ENCODE measurements around the gene SPC25.
"Not testable (repeated sequence)": the region's sequence is repeated elsewhere in the genome, so short reads cannot be mapped to it uniquely, and the experiment has no call there.

The SPC25 gene

DNA sequence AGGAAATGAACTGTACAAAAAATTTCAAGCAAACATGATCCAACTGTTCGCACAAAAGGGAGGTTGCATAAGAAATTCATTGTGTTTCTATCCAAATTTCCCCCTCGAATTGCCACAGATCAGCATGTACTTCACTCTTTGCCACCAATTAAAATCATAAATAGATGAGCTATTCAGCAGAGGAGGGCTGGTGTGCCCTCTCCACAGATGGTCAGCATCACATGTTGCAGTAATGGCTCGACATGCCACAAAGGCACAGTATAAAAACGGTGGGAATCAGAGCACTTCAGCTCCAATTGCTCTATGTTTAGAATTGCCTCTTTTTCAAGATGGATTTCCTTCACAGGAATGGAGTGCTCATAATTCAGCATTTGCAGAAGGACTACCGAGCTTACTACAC, 10.8 kb upstream of the SPC25 start, which contains the start of gene G6PC2:
TSS of gene G6PC2 (plus strand) at position 289 of the 400 bp plus-strand sequence. CDS start at position 330, 41 bp downstream.
- DNase-seq: no peak

DNA sequence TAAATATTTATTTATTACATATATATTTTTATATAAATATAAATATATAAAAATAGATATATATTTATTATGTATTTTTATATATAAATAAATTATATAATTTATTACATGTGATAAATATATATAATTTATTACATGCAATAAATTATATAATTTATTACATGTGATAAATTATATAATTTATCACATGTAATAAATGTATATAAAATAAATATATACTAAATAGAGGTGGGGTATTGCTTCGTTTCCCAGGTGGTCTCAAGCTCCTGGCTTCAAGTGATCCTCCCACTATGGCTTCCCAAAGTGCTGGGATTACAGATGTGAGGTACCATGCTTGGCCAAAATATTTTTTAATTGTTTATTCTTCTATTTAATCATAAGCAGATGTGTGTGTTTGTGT, 7.2 kb upstream of the SPC25 start:
- no peak for DNase-seq

DNA sequence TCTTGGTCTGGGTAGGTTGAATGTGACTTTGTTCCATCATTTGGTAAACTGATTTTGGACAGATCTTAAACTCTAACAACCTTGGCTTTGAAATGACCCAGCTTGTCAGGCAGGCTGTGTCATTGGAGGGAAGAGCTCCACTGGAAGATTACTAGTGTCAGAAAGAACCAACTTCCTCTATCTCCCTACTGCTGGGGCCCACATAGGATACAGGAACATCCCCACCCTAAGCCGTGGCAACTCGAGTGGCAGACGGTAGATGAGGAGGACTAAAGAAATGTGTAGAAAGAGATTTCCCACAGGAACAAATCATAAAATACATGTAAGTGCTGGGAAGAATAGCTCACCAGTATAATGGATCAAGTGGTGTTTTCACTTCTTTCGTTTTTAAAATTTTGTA, 6.6 kb upstream of the SPC25 start:
- DNase-seq: no peak

DNA sequence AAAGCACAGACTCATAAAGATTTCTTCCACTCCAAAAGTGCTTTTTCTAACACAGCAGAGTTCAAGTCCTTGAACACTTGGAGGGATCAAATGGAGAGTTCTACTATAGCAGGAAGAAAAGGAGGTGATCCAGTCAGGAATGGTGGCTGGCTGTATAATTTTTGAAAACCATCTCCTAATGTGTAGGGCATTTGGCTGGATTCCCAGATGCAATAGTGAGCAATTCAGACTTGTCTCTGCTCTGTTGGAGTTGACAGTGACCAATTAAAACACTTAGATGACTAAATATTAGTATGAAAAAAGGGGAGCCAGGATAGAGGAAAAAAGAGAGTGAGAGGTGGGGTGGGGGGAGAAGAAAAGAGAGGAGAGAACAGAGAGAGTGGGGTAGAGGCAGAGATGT, 5.5 kb upstream of the SPC25 start:
- DNase-seq: no peak

DNA sequence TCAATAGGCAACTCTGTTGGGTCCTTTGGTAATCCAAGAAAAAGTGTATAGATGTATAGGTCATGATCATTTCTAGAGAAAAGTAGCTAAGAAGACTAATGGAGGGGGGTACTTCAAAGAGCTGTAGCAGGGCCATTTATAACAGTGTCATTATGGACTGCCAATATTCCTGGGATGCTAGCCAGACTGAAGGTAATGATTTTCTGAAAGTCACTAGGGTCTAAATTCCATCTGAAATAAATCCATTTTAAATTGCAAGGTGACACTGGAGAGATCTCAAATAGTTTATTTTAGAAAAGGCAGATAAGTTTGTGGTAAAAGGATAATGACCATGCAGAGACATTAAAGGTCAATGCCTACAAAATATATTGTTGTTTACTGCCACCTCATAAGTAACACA, 4.5 kb upstream of the SPC25 start:
- DNase-seq: no peak

DNA sequence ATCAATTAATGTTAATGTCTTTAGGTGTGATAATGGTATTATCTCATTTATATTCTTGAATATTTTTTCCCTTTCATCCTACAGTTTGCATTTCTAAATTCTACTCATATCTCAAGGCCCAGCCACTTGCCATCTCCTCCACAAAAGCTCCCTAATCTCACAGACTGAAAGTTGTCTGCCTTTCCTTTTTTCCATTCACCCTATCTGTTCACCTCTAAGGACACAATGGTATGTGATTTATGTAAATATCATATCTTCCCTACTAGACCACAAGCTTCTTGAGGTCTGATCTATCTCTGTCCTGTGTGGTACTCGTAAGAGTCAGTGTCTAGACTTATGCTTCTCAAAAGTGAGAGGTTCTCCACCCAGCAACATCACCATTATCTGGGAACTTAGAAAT, 3.9 kb upstream of the SPC25 start:
- no peak for DNase-seq

DNA sequence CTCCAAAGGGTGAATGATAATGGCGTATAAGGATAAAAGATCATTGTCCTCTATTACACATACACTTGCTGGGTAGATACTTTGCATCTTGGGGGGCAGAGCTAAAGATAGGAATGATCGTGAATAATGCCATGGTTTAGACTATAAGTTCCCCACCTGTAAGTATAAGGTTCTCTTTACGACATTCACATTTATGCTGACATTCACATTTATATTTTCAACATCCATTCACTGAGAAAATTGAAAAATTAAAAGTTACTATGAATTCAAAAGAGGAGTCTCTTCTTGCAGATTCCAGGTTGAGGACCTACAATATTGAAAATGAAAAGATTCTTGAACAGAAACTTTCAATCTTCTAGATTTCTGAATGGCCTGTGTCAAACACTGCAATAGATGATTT, 2.1 kb upstream of the SPC25 start:
- DNase-seq: no peak

DNA sequence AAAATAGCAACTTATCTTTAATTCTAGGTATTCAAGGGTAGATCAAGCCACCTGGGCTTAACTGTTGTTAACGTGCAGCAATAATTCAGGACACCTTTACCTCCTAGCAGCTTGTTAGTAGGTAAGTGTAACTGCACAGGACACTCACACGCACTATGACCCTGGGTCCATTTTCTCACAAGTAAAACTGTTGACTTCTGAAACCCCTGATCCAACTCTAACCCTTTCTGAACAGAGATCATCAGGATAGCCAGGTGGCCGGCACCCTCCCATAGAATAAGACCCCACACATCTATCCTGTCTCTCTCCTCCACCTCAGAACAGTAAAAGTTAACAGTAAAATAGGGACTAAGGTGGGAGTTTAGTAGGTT, 610 bp downstream of the SPC25 start:
- no peak for DNase-seq

DNA sequence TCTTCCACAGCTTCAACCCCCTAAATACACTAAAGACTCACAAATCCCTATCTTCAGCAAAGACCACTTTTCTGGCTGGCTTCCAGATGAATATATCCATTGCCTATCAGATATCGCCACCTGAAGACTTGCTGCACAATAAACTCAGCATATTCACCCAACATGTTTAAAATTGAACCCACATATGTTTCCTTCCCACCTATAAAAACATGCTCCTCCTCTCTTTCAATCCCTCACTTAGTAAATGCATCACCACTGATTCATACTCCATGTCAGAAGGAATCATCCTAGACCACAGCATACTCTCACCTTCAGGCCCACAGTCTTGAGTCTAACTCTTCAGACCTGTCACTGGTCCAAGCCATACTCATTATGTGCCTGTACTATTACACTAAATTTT, 5.3 kb downstream of the SPC25 start:
- DNase-seq: peak; percentile 35

DNA sequence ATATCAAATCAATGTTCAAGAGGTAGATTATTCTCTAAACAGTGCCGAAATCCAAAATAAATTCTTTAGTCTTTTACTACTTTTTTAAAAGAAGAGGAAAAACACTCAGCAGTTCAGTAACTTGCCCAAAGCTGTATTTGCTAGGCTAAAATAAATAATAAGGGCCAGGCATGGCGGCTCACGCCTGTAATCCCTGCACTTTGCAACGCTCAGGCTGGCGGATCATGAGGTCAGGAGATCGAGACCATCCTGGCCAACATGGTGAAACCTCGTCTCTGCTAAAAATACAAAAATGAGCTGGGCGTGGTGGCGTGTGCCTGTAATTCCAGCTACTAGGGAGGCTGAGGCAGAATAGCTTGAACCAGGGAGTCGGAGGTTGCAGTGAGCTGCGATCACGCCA, 8.1 kb downstream of the SPC25 start:
- not testable (repeated sequence) for DNase-seq

DNA sequence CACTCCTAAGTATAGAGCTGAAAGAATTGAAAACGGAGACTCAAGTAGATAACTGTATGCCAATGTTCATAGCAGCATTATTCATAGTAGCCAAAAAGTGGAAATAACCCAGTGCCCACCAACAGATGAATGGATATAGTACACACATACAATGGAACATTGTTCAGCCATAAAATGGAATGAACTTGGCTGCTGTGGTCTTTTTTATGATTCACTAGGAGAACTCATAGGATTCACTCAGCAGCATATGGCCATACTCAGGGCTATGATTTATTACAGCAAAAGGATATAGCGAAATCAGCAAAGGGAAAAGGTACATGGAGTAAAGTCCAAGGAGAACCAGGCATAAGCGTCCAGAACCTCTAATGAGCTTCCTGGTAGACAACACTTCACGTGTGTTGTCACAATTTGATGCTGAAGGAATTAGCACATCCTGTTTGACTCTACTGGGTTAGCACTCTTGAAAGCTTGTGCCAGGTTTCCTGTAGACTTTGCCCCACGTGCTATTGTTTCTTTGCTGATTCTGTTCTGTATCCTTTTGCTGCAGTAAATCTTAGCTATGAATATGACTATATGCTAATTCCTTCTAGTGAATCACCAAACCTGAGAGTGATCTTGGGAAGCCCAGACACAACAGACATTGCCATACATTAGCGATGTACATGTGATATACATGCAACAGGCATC, 15.7 kb downstream of the SPC25 start:
- DNase-seq: no peak

DNA sequence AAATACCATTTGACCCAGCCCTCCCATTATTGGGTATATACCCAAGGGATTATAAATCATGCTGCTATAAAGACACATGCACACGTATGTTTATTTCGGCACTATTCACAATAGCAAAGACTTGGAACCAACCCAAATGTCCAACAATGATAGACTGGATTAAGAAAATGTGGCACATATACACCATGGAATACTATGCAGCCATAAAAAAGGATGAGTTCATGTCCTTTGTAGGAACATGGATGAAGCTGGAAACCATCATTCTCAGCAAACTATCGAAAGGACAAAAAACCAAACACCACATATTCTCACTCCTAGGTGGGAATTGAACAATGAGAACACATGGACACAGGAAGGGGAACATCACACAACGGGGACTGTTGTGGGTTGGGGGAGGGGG, 19.4 kb downstream of the SPC25 start:
- DNase-seq: not testable (repeated sequence)

DNA sequence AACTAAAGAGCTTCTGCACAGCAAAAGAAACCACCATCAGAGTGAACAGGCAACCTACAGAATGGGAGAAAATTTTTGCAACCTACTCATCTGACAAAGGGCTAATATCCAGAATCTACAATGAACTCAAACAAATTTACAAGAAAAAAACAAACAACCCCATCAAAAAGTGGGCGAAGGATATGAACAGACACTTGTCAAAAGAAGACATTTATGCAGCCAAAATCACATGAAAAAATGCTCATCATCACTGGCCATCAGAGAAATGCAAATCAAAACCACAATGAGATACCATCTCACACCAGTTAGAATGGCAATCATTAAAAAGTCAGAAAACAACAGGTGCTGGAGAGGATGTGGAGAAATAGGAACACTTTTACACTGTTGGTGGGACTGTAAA, 19.9 kb downstream of the SPC25 start:
- not testable (repeated sequence) for DNase-seq

DNA sequence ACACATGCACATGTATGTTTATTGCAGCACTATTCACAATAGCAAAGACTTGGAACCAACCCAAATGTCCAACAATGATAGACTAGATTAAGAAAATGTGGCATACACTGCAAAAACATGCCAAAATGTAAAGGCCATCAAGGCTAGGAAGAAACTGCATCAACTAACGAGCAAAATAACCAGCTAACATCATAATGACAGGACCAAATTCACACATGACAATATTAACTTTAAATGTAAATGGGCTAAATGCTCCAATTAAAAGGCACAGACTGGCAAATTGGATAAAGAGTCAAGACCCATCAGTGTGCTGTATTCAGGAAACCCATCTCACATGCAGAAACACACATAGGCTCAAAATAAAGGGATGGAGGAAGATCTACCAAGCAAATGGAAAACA, 23.1 kb downstream of the SPC25 start:
- not testable (repeated sequence) for DNase-seq

DNA sequence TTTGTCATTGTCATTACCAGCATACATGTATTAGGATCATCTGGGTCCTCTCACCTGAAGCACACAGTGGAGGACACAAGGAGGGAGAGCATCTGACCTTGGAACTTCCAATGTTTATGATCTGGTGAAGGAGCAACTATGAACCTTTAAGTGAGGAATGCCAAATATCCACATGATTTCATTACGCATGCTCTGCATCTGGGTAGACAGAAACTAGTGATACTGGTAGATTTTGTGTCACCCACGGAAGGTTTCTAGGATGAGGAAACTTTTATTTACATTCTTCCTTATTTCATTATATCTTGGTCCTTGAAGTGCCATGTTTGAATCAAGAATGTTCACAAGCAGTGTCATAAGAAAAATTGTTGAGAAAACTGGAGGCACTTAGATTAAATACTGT, 32.1 kb downstream of the SPC25 start:
- DNase-seq: no peak

DNA sequence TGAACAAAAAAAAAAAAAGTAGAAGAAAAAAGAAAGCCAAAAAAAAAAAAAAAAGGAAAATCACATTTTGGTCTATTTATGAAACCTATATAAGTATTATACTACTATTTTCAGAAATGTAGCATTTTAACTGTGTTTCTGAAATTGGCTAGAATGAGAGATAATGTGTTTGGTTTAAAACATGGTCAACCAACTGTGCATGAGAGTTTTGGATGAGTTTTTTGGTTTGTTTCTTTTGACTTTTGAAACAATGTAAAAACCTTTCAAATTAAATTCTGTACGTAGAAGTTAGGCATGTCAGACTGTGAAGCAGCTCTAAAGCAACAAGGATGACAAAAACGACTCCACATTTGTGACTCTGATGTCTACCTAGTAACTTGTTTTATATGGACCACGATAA, 34.6 kb downstream of the SPC25 start:
- no peak for DNase-seq

DNA sequence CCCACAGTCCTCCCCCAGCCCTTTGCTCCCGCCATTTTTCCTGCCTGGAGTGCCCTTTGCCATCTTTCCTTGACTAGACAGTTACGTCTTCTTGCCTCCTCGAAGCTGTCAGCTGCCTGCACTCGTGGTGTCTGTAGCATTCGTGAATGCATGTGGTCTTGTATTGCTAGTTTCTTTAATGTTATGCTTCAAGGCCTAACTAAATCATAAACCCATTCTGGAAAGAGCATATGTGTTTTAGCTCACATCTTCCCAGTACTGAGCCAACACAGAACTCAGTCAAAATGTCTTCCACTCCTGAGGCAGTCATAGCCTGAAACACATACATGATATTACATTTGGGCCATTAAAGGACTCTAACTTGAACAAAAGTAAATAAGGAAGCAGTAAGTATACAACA, 35.6 kb downstream of the SPC25 start:
- no peak for DNase-seq

DNA sequence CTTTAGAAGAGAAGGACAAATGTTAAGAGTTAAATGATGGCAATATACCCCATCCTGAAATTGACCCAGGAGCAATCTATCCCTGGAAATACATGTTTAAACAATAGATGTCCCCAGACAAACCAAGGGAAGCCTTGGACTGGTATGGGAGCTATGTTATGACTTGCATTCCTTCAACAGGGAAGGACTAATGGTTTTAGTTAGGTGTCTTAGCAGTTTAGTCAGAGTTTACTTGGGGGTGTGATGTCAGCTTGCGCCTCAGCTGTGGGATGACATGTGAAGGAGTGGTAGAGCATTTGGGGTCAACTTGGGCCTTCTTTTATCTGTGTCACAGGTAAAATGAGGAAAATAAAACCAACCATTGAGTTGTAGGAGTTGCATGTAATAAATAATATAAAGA, 36.8 kb downstream of the SPC25 start:
- no peak for DNase-seq

DNA sequence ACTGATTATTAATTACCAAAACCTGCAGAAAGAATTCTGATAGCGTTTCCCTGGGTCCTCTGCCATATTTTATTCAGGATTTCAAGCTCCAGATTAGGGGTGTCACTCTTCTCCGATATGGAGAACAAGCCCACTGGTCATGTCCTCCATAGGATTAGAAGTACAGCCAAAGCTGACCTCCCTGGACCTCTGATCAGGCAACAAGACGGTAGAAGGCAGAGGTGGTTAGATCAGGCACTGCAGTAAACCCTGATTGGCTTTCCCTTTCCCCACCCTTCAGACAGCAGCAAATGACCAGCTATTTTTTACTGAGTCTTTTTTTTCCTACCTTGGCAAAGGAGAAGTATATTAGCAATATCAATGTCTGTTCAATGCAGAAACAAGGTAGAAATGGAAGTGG, 37.7 kb downstream of the SPC25 start:
- DNase-seq: no peak

DNA sequence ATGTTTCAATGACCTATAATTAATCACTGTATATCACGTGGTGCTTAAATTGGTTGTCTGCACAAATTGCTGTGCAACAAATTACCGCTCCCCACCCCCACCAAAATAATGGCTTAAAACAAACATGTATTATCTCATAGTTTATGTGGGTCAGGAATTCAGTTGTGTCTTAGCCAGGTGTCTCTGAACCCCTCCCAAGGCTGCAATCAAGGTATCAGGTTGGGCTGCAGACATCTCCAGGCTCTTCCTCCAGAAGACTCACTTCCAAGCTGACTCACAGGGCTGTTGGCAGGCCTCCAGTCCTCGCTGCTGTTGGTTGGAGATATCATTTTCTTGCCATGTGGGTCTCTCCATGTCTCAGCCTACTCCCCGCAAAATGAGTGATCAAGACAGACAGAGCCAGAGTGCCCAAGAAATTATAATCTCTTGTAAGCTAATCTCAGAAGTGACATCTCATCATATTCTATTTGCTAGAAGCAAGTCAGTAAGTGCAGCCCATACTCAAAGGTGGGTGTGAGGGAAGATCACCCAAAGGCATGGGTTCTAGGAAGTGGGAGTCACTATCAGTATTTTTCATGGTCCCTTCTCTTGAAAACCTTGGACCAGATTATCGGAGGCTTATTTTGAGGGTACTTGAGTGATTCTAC, 38.4 kb downstream of the SPC25 start:
- DNase-seq: peak; percentile 89

DNA sequence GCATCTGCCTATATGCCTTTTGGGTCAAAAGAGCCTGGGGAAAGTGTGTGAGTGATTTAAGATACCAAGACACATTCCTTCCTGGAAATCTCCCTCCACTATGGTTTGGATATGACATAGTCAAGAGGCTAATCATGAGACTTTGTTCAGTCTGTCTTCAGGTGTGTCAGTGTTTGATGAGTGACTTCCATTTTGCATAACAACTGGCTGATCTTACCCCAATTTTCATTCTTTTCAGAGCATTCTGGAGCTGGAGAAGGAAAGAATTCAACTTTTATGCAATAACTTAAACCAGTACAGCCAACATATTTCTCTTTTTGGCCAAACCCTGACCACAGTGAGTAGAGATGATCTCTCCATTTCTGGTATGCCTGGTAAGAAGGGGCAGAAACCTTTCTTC, 39.4 kb downstream of the SPC25 start:
- DNase-seq: no peak

DNA sequence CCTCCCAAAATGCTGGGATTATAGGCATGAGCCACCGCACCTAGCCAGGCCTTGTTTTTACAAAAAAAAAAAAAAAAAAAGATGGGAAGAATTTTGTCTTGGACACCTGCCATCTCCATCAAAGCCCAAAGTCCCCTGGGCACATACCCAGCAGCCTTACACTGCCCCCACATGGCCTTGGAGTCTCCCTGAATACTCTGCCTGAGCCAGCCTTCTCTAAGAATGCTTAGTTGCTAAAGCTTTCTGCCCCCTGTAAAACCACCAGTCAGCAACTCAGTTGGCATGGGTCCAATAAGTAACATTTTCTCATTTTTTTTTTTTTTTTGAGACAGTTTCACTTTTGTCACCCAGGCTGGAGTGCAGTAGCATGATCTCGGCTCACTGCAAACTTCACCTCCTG, 40.6 kb downstream of the SPC25 start:
- DNase-seq: peak; percentile 58

DNA sequence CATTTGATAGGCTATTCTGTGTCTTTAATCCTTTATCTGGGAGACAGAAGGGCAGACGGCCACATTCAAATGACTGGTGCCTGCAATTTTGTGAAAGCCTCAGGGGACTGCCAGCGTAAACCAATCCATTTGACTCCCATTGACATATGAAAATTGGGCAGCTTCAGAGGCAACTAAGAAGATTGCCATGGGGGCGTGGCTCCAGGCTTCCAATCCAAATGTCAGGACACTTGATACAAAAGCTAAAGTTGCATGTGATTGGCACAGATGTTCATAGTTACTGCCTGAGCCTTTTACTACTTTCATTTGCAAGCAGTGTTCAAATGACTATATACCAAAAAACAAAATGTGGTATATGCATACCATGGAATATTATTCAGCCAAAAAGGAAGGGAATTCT, 42.0 kb downstream of the SPC25 start:
- no peak for DNase-seq

DNA sequence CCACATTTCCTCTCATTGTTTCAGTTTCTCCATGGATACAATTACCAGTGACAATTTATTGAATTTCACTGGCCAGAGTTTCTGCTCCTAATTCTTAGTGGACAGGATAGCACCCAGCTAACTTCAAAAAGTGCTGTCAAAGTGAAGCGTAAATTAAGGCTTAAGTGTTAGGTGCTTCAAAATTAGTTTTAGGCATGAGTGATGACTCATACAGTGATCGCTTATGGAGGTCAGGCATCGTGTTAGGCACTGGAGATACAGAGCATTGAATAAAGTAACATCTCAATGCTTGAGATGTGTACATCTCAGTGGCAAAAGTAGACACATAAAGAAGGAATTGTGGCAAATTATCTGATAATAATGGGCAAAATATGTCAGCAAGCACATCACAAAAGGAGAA, 47.0 kb downstream of the SPC25 start:
- DNase-seq: no peak

DNA sequence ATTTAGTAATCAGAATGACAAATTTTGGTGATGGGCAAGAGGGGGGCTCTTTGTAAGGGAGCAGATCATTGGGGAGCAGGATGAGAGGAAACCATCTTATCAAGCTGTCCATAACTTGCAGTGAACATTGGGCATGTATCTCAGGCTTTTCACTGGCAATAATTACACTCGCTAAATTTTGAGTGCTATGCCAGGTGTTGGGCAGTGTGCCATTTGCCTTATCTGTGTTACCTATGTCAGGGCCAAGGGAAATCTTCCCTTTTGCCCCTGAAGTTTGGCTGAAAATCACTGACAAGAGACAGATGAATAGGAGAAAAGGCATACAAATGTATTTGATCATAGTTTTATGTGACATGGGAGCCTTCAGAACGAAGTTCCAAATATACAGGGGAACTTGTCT, 48.8 kb downstream of the SPC25 start:
- DNase-seq: no peak
